IMR-90 (cell line): ENCODE measurements around the gene CA5B.

ENCODE experiments used
- BHLHE40 ChIP-seq: fragments of 150-350 bp; IDR thresholded peaks from 2 replicates; pipeline ENCODE4 v1.6.1; 2016; ENCODE audit warnings: mild to moderate bottlenecking, low read depth, low read length
- CEBPB ChIP-seq: IDR thresholded peaks from 2 replicates; pipeline ENCODE4 v1.6.1; 2012; ENCODE audit warnings: low read depth, low read length, improper control_type of control experiment
- CHD1 ChIP-seq: IDR thresholded peaks from 2 replicates; pipeline ENCODE4 v1.6.1; 2012; ENCODE audit warnings: low read depth, low read length, improper control_type of control experiment
- CTCF ChIP-seq: conservative IDR thresholded peaks from 2 replicates; pipeline ENCODE4 v1.5.1; 2012; ENCODE audit warnings: mild to moderate bottlenecking, low read depth, low read length, improper control_type of control experiment
- FOS ChIP-seq: fragments of 150-350 bp; IDR thresholded peaks from 2 replicates; pipeline ENCODE4 v1.6.1; 2016; ENCODE audit warnings: low read depth, low read length
- MAFK ChIP-seq: IDR thresholded peaks from 2 replicates; pipeline ENCODE4 v1.6.1; 2012; ENCODE audit warnings: low read depth, low read length, improper control_type of control experiment
- MXI1 ChIP-seq: IDR thresholded peaks from 2 replicates; pipeline ENCODE4 v1.6.1; 2012; ENCODE audit warnings: low read depth, mild to moderate bottlenecking, low read length, moderate library complexity, borderline replicate concordance
- NFE2L2 ChIP-seq: fragments of 150-350 bp; IDR thresholded peaks from 2 replicates; pipeline ENCODE4 v1.6.1; 2016; ENCODE audit warnings: low read depth, mild to moderate bottlenecking, low read length
- POLR2A ChIP-seq: IDR thresholded peaks from 2 replicates; pipeline ENCODE4 v1.6.1; 2012; ENCODE audit warnings: mild to moderate bottlenecking, low read depth, low read length
- RAD21 ChIP-seq: IDR thresholded peaks from 2 replicates; pipeline ENCODE4 v1.6.1; 2012; ENCODE audit warnings: low read length, improper control_type of control experiment
- RCOR1 ChIP-seq: IDR thresholded peaks from 2 replicates; pipeline ENCODE4 v1.6.1; 2012; ENCODE audit warnings: mild to moderate bottlenecking, low read length, improper control_type of control experiment; ENCODE audit not compliant: insufficient replicate concordance

GRCh38 chrX:15696516-15696915 lies 41.6 kb upstream of the CA5B start:
- TF ChIP-seq CTCF (no peak), MXI1 (no peak), CEBPB (no peak), FOS (no peak), POLR2A (no peak), BHLHE40 (no peak), RCOR1 (no peak), RAD21 (no peak), MAFK (no peak), CHD1 (no peak), NFE2L2 (no peak)
